Measurements from ENCODE around the gene POU6F2. TPM values are rescaled to one million over a fixed set of nuclear protein-coding genes. Genes with fewer than 3 reads are reported as not detected.

Gene POU6F2
- total and polyA plus RNA-seq, 2 donors (not counting 1 experiment from before 2014, with no cell fraction given), result 0.47 TPM; not detected in 1

- Mint-ChIP-seq H3K27ac (no peak overlapping the region), H3K4me3 (no peak overlapping the region), H3K27me3 (peaks cover 28% of the 10 kb centered on the region), H3K9me3 (ENCODE audit: insufficient read depth) (no peaks in the 10 kb centered on the region), H3K4me1 (peaks cover 11% of the 10 kb centered on the region)
- Histone ChIP-seq H3K4me3 (ENCODE audit: control extremely low read depth in 1 of 5, extremely low read depth in 1 of 5, insufficient read depth in 1 of 5, low read depth in 2 of 5, low read length in 4 of 5) (no peak overlapping the region), H3K9me3 (ENCODE audit: control extremely low read depth in 1 of 3, control insufficient read depth in 2 of 3, insufficient read depth in 1 of 3, low read length in 2 of 3) (no peaks in the 10 kb centered on the region), H2AFZ (ENCODE audit: insufficient read depth, low read depth, low read length, poor library complexity, severe bottlenecking) (no peak overlapping the region), H3K27me3 (replicated peaks in 1 of 4; ENCODE audit: control extremely low read depth in 1 of 4, control insufficient read depth in 3 of 4, insufficient read depth in 4 of 4, low read length in 3 of 4) (peaks cover 0 to 5% (median 1%) of the 10 kb centered on the region in 4 experiments), H3K36me3 (replicated peaks in 1 of 2; ENCODE audit: control extremely low read depth in 1 of 2, control insufficient read depth in 1 of 2, extremely low read depth in 1 of 2, insufficient read depth in 2 of 2, low read length in 1 of 2) (no peaks in the 10 kb centered on the region), H3K27ac (ENCODE audit: low read length in 2 of 2) (no peak overlapping the region), H3K4me1 (ENCODE audit: control insufficient read depth in 2 of 2, insufficient read depth in 2 of 2, low read length in 2 of 2) (peaks cover 3 to 13% of the 10 kb centered on the region in 2 donors), H3K4me2 (replicated peaks; ENCODE audit: low read depth, low read length, poor library complexity, severe bottlenecking) (no peak overlapping the region), H4K20me1 (ENCODE audit: control insufficient read depth, insufficient read depth, low read length, poor library complexity, severe bottlenecking) (no peaks in the 10 kb centered on the region), H3K9ac (ENCODE audit: low read length) (no peak overlapping the region), H3K79me2 (ENCODE audit: control insufficient read depth, insufficient read depth, low read length) (no peaks in the 10 kb centered on the region)
- no CpG with 5 or more reads among the region's 3 CpGs for WGBS (ENCODE audit: insufficient coverage)
- ATAC-seq (ENCODE audit: low read depth) (no peak), DNase-seq (no peak)
- TF ChIP-seq, protein P1, sequence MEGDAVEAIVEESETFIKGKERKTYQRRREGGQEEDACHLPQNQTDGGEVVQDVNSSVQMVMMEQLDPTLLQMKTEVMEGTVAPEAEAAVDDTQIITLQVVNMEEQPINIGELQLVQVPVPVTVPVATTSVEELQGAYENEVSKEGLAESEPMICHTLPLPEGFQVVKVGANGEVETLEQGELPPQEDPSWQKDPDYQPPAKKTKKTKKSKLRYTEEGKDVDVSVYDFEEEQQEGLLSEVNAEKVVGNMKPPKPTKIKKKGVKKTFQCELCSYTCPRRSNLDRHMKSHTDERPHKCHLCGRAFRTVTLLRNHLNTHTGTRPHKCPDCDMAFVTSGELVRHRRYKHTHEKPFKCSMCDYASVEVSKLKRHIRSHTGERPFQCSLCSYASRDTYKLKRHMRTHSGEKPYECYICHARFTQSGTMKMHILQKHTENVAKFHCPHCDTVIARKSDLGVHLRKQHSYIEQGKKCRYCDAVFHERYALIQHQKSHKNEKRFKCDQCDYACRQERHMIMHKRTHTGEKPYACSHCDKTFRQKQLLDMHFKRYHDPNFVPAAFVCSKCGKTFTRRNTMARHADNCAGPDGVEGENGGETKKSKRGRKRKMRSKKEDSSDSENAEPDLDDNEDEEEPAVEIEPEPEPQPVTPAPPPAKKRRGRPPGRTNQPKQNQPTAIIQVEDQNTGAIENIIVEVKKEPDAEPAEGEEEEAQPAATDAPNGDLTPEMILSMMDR (IDR thresholded peaks at IDR 0.05), result no peak
- TF ChIP-seq EZH2 (IDR thresholded peaks at IDR 0.05; ENCODE audit: borderline replicate concordance, insufficient read depth, low read depth, low read length, poor library complexity, severe bottlenecking), result no peak
- intact Hi-C loops (cut with micrococcal nuclease), result loop anchor here (10.0 kb wide), 1 partner anchor 62 kb away; no protein-coding TSS in a partner anchor
- POLR2A ChIA-PET, result no interaction called here
- CTCF ChIA-PET, result no interaction called here
These were observed 439.2 kb downstream of the POU6F2 start for GRCh38 chr7:39416866-39417265.

DNA sequence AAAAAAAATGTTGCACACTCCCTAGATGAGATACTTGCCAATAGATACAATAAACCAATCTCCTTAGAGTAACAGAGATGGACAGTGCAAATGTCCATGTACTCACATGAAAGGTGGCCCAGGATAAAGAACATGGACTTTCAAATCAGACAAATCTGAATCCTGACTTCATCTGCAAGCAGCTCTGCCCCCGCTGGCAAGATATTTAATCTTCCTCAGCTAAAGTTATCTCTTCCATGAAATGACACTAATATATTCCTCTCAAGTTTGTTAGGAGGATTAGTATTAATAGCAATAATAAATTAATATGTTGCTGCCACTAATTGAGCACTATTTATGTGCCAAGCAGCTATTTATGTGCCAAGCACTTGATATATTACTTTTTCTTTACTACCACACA is 439.9 kb downstream of the POU6F2 start:
- TF ChIP-seq EZH2 (IDR thresholded peaks at IDR 0.05; ENCODE audit: borderline replicate concordance, insufficient read depth, low read depth, low read length, poor library complexity, severe bottlenecking), result no peak
- TF ChIP-seq, protein P1 (IDR thresholded peaks at IDR 0.05), result no peak
- CTCF ChIA-PET, result no interaction called here
- H3K9ac ChIP-seq (ENCODE audit: low read length), result no peak overlapping the region

More for the DNA sequence above, 439.9 kb downstream of the POU6F2 start:
- peaks cover 0 to 5% (median 1%) of the 10 kb centered on the region in 4 experiments for H3K27me3 ChIP-seq (replicated peaks in 1 of 4; ENCODE audit: control extremely low read depth in 1 of 4, control insufficient read depth in 3 of 4, insufficient read depth in 4 of 4, low read length in 3 of 4)
- no peak overlapping the region for H3K4me3 ChIP-seq (ENCODE audit: control extremely low read depth in 1 of 5, extremely low read depth in 1 of 5, insufficient read depth in 1 of 5, low read depth in 2 of 5, low read length in 4 of 5)
- no peaks in the 10 kb centered on the region for H3K9me3 Mint-ChIP-seq (ENCODE audit: insufficient read depth)
- WGBS (ENCODE audit: insufficient coverage), result no CpG with 5 or more reads among the region's 1 CpG
- no peaks in the 10 kb centered on the region for H3K36me3 ChIP-seq (replicated peaks in 1 of 2; ENCODE audit: control extremely low read depth in 1 of 2, control insufficient read depth in 1 of 2, extremely low read depth in 1 of 2, insufficient read depth in 2 of 2, low read length in 1 of 2)
- H3K4me1 ChIP-seq (ENCODE audit: control insufficient read depth in 2 of 2, insufficient read depth in 2 of 2, low read length in 2 of 2), result peaks cover 3 to 13% of the 10 kb centered on the region in 2 donors
- no peak for DNase-seq
- H3K9me3 ChIP-seq (ENCODE audit: control extremely low read depth in 1 of 3, control insufficient read depth in 2 of 3, insufficient read depth in 1 of 3, low read length in 2 of 3), result no peaks in the 10 kb centered on the region
- no peak overlapping the region for H3K4me2 ChIP-seq (replicated peaks; ENCODE audit: low read depth, low read length, poor library complexity, severe bottlenecking)
- ATAC-seq (ENCODE audit: low read depth), result no peak
- no peak overlapping the region for H3K4me3 Mint-ChIP-seq
- intact Hi-C loops (cut with micrococcal nuclease), result loop anchor here (10.0 kb wide), 1 partner anchor 63 kb away; no protein-coding TSS in a partner anchor
- no peak overlapping the region for H3K27ac ChIP-seq (ENCODE audit: low read length in 2 of 2)
- H3K27ac Mint-ChIP-seq, result no peak overlapping the region
- H4K20me1 ChIP-seq (ENCODE audit: control insufficient read depth, insufficient read depth, low read length, poor library complexity, severe bottlenecking), result no peaks in the 10 kb centered on the region
- no peaks in the 10 kb centered on the region for H3K79me2 ChIP-seq (ENCODE audit: control insufficient read depth, insufficient read depth, low read length)
- H3K4me1 Mint-ChIP-seq, result peaks cover 11% of the 10 kb centered on the region
- H2AFZ ChIP-seq (ENCODE audit: insufficient read depth, low read depth, low read length, poor library complexity, severe bottlenecking), result no peak overlapping the region
- peaks cover 33% of the 10 kb centered on the region for H3K27me3 Mint-ChIP-seq
- POLR2A ChIA-PET, result no interaction called here
